ENCODE results near the gene PARD6G.

The PARD6G gene

GRCh38 chr18:80188643-80189530 lies 58.4 kb downstream of the PARD6G start:
- no peak for DNase-seq

DNA sequence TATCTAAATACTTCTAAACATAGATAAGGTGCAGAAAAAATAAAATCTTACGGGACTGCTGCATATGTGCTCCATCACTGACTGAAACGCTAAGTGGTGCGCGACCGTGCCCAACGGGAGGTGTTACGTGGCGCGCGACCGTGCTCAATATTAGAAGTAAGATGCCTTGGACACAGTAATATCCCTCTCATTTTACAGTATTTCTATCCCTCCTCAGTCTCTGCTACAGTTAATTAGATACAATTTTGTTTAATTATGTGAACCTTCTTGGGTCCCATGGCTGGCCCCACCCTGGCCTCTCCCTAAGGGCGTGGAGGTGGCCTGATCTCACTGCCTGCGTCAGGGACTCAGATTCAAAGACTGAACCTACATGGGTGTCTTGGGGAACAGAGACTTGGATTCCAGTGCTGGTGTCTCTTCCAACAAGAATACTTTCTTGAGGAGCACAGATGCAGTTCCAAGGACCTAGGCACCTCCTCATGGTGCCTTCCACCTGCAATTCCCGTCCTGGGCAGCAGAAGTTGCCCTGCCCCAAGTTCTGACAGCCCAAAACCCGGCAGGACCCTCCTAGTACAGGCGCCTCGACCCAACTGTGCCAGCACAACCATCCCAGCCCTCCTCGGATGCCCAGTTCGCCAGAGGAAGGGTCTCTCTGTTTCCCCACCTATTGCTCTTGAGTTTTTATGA lies 59.2 kb downstream of the PARD6G start:
- DNase-seq: no peak

DNA sequence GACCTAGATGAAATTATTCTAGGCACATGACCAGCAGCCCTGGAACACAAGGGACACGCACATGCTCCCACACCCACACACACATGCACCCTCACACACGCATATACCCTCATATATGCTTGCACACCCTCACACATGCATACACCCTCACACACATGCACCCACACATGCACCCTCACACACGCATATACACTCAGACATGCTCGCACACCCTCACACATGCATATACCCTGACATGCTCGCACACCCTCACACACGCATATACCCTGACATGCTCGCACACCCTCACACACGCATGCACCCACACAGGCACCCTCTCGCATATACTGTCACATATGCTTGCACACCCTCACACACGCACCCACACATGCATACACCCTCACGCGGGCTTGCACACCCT lies 61.8 kb downstream of the PARD6G start:
- no peak for DNase-seq

DNA sequence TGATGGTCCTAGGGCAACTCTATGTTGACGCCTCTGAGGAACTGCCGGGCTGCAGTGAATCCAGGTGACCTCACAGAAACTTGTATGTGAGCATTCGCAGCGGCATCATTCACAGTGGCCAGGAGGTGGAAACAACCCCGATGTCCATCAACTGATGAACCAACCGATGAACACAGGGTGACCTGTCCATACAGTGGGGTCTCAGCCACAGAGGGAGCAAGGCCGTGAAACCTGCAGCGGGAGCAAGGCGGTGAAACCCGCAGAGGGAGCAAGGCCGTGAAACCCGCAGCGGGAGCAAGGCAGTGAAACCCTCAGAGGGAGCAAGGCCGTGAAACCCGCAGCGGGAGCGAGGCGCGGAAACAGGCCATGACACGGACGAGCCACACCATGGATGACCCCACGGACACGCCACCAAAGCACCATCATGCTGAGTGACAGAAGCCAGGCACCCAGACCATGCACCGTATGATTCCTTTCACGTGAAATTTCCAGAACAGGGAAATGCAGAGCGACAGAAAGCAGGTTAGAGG lies 63.0 kb downstream of the PARD6G start:
- DNase-seq: no peak

DNA sequence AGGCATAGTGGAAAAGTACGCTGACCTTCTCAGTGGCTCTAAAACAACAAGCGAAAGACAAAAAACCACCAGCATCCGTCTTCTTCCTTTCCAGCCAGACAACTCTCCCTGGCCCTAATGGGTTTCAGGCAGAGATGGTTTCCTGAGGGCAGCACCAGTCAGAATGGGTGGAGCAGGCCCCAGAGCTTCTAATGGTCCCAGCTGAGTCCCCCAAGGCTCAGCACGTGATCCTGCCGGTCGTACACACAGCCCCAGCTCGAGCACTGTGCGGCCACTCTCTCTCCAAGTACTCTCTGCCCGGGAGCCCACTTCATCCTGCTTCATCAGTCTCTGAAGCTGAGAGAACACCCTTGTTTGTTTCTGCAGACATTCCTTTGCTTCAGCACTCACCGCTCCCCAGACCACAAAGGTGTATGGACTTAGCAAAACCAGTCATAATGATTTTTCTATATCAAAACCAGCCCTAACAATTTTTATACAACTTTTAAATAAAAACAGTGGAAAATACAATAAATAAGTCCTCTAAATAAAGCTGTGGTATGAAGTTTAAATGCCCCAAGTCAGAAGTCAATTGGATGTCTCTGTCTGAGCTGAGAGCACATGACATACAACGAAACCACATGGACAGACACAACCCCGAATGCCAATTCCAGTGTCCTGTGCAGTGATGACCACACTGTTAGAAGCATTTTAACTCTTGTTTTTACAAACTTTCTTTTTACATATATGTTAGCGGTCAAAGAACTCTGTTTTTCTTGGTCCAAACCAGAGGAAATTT lies 63.9 kb downstream of the PARD6G start:
- DNase-seq: no peak

DNA sequence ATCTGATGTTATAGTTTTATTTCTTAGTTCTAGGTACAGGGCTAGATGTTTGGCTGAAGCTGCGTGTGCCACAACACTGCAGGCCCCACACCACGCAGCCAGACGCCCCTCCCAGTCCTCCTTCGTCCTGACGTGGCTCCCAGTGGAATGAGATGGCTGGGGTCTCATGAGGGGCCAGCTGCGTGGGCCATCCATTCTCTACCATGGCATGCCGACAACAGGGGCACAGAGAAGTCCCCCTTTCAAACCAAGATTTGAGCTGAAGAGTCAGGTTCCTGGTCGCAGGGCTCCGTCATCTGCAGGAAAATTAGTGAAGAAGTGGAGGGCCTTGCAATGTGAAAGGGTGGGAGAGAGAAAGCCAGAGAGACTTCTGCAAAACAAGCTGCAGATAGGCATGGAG lies 64.5 kb downstream of the PARD6G start:
- no peak for DNase-seq

GRCh38 chr18:80181642-80182461 lies 65.5 kb downstream of the PARD6G start:
- no peak for DNase-seq

- DNase-seq: no peak
Observed at GRCh38 chr18:80180778-80181564, 66.3 kb downstream of the PARD6G start.

GRCh38 chr18:80179857-80180558 lies 67.3 kb downstream of the PARD6G start:
- DNase-seq: no peak

- no peak for DNase-seq
Observed at GRCh38 chr18:80178935-80179818, 68.1 kb downstream of the PARD6G start.

- DNase-seq: no peak
Observed at GRCh38 chr18:80177128-80177527, 70.2 kb downstream of the PARD6G start.

GRCh38 chr18:80176334-80177073 lies 70.8 kb downstream of the PARD6G start:
- DNase-seq: no peak

GRCh38 chr18:80175451-80176204 lies 71.7 kb downstream of the PARD6G start:
- no peak for DNase-seq

DNA sequence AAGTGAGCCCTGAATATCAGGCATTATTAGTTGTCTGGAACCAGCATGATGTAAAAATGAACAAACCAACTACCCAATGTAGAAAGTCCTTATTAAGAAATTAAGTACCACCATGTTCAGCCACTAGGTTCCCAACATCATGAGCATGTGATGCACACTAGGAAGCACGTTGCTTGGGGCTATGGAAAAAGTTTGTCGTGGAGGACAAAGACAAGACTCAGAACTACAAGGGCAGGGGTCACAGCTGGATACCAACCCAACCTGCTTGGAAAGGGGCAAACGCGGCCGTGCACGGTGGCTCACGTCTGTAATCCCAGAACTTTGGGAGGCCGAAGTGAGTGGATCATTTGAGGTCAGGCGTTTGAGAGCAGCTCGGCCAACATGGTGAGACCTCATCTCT lies 74.3 kb downstream of the PARD6G start:
- DNase-seq: no peak

GRCh38 chr18:80172056-80172455 lies 75.3 kb downstream of the PARD6G start:
- DNase-seq: no peak

DNA sequence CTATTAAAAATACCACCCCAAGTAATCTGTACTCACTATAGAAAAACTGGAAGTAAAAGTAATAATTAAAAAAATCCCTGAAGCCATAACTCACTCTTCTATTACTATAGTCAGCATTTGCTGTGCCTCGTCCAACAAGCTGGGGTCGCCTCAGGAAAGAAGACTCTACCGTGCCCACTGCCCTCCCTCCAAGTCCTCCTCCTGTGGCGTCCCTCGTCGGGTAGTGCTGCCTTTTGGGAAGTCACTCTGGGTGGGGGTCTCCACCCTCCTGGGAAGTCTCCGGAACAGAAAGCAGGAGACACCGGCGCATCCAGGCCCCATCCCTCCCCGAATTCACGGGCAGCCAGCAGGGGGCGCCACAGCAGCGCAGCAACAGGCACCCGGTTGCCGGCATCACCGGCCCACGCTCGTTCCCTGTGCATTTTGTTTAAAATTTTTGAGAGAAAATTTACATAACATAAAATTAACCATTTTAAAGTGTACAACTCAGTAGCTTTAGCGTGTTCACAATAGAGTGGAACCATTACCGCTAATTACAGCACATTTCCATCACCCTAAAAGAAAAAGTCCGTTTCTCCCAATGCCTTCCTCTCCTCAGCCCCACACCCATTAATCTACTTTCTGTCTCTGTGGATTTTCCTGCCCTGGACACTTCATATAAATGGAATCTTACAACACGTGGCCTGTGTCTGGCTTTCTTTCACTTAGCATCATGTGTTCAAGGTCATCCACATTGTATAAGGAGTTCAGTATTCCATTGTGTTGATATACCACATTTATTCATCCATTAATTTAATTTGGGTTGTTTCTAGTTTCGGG lies 76.1 kb downstream of the PARD6G start:
- no peak for DNase-seq

DNA sequence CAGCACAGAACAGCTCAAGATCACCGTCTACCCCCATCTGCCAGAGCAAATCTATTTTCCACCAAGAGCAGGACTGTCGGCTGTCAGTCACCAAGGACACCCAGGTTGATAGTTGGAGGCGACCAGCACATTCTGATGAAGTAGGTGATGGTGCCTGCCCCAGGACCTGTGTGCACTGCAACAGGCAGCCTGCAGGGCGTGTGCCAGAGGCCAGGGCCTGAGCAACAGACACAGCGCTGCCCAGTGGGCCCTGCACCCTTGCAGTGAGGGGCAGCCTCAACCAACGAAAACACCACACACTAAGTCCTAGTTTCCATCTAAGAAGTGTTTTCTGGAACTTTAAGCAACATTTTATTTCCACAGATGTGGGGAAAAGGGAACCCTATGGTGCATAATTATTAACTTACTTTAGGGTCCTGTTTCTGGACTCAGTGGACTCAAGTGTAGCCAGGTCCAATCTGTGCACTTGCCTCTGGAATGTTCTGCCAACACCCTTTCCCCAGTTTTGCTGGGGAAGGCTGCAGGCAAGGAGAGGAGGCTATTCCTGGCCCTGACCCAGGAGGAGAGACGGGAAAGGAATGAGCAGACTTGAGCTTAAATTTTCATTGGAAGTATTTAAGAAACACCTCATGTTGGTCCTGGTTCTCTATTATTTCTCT lies 76.8 kb downstream of the PARD6G start:
- DNase-seq: no peak

Measured in activated gamma-delta T cell (primary cell).